HEK293 (cell line): ENCODE results near the gene VPS29.

Experiments used
- BCL11B ChIP-seq: fragments of 450-650 bp; formaldehyde crosslinking; IDR thresholded peaks from 2 replicates; pipeline ENCODE4 v1.5.1; 2016; ENCODE audit warnings: low read depth, missing biosample characterization, missing genetic modification characterization
- CTCF ChIP-seq: fragments of 450-650 bp; formaldehyde crosslinking; IDR thresholded peaks from 2 replicates; pipeline ENCODE4 v1.5.1; 2016; ENCODE audit warnings: missing biosample characterization, missing genetic modification characterization

- TF ChIP-seq BCL11B (tag by site-specific recombination) (no peak), CTCF (tag by site-specific recombination) (no peak)
Measured at GRCh38 chr12:110546339-110546738, 44.4 kb upstream of the VPS29 start.
